Measurements from ENCODE around the gene TREX2. TPM values are rescaled to one million over a fixed set of nuclear protein-coding genes. Genes with fewer than 3 reads are reported as not detected.

TREX2 gene
- total RNA-seq, 5 donors from 2014 or later (not counting 1 experiment from before 2014, with no cell fraction given): 2.4 to 6.3 (median 5.4) TPM

DNA sequence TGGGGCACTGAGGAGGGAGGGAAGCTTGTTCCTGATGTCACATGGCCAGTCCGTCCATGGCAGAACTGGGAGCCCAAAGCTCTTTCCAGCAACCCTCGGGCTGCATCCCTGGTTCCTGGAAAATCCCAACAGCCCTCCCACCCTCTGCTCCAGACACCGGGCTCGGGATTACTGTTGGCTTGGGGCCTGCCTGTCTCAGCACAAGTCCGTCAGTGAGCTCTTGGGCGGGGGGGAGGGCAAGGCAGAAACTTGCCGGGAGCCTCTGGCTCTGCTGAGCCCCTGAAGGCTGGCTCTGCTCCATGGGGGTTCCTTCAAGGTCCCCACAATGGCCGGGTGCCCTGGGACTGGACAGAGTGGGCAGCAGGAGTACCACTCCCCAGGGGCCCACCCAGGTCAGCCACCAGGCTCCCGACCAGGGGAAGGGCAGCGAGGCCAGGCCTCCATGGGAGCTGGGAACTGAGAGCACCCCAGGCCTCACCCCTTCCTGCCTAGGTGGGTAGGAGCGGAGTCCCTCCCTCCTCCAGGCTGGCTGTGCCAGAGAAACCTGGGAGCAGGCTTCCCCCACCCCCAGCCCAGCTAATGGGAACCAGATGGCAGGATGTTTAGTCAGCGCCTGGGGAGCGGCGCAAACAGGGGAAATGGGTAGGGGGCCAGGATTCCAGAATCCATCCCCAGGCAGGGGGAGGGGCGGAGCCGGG lies 31.0 kb upstream of the TREX2 start:
- Mint-ChIP-seq H3K9me3 (no peaks in the 10 kb centered on the region), H3K27me3 (no peaks in the 10 kb centered on the region), H3K27ac (no peak overlapping the region), H3K36me3 (no peaks in the 10 kb centered on the region), H3K4me3 (no peak overlapping the region), H3K4me1 (peaks cover 5 to 12% (median 9%) of the 10 kb centered on the region in 3 donors)
- H3K27me3 ChIP-seq (replicated peaks in 1 of 2; ENCODE audit: control insufficient read depth in 2 of 2, extremely low read depth in 1 of 2, insufficient read depth in 2 of 2, low read length in 1 of 2): peaks cover 0 to 3% of the 10 kb centered on the region in 2 experiments
- no peaks in the 10 kb centered on the region for H3K36me3 ChIP-seq (ENCODE audit: control insufficient read depth in 2 of 2, extremely low read depth in 1 of 2, insufficient read depth in 1 of 2, low read length in 1 of 2)
- CTCF ChIA-PET: interaction anchor here (0.6 kb wide), 2 partner anchors 540 to 546 kb away, joined by 3 to 9 read pairs; no protein-coding TSS in a partner anchor
- POLR2A ChIA-PET: no interaction called here
- no peaks in the 10 kb centered on the region for H3K9me3 ChIP-seq
- WGBS (ENCODE audit: insufficient coverage): 80% methylated on average over 1 of the region's 16 CpGs
- DNase-seq (no peak), ATAC-seq (replicated peaks in 1 of 4) (no peak)
- H3K27ac ChIP-seq (ENCODE audit: low read length): no peak overlapping the region
- no peak overlapping the region for H3K4me3 ChIP-seq (ENCODE audit: control insufficient read depth in 1 of 2, extremely low read depth in 1 of 2, low read length in 1 of 2)
- peaks cover 4 to 16% of the 10 kb centered on the region in 2 experiments for H3K4me1 ChIP-seq (ENCODE audit: control insufficient read depth in 1 of 2, extremely low read depth in 1 of 2, insufficient read depth in 2 of 2, low read length in 2 of 2)

GRCh38 chrX:153475751-153476281 lies 30.0 kb upstream of the TREX2 start:
- peaks cover 4 to 23% of the 10 kb centered on the region in 2 experiments for H3K4me1 ChIP-seq (ENCODE audit: control insufficient read depth in 1 of 2, extremely low read depth in 1 of 2, insufficient read depth in 2 of 2, low read length in 2 of 2)
- H3K36me3 ChIP-seq (ENCODE audit: control insufficient read depth in 2 of 2, extremely low read depth in 1 of 2, insufficient read depth in 1 of 2, low read length in 1 of 2): no peaks in the 10 kb centered on the region
- ChIA-PET POLR2A (no interaction called here), CTCF (interaction anchor here in 1 of 2 donors (0.7 kb wide), 1 partner anchor 44 kb away, joined by 3 read pairs; no protein-coding TSS in a partner anchor)
- Mint-ChIP-seq H3K36me3 (no peaks in the 10 kb centered on the region), H3K9me3 (no peaks in the 10 kb centered on the region), H3K27me3 (no peaks in the 10 kb centered on the region), H3K27ac (peak overlapping the region in 1 of 2 donors; percentile 39), H3K4me1 (peaks cover 5 to 17% (median 15%) of the 10 kb centered on the region in 3 donors), H3K4me3 (peak overlapping the region in 2 of 3 donors; percentile 28 to 54)
- no peak for DNase-seq
- no peak overlapping the region for H3K27ac ChIP-seq (ENCODE audit: low read length)
- H3K27me3 ChIP-seq (replicated peaks in 1 of 2; ENCODE audit: control insufficient read depth in 2 of 2, extremely low read depth in 1 of 2, insufficient read depth in 2 of 2, low read length in 1 of 2): peaks cover 0 to 3% of the 10 kb centered on the region in 2 experiments
- ATAC-seq (replicated peaks in 1 of 4): no peak
- no peak overlapping the region for H3K4me3 ChIP-seq (ENCODE audit: control insufficient read depth in 1 of 2, extremely low read depth in 1 of 2, low read length in 1 of 2)
- H3K9me3 ChIP-seq: no peaks in the 10 kb centered on the region
- WGBS (ENCODE audit: insufficient coverage): 93% methylated on average over 3 of the region's 11 CpGs

GRCh38 chrX:153475271-153475670 lies 29.4 kb upstream of the TREX2 start:
- H3K9me3 Mint-ChIP-seq: no peaks in the 10 kb centered on the region
- no peaks in the 10 kb centered on the region for H3K27me3 Mint-ChIP-seq
- DNase-seq (no peak), ATAC-seq (replicated peaks in 1 of 4) (no peak)
- H3K4me1 Mint-ChIP-seq: peaks cover 5 to 17% (median 16%) of the 10 kb centered on the region in 3 donors
- H3K27me3 ChIP-seq (replicated peaks in 1 of 2; ENCODE audit: control insufficient read depth in 2 of 2, extremely low read depth in 1 of 2, insufficient read depth in 2 of 2, low read length in 1 of 2): peaks cover 0 to 3% of the 10 kb centered on the region in 2 experiments
- WGBS (ENCODE audit: insufficient coverage): 80% methylated on average over 1 of the region's 7 CpGs
- peaks cover 4 to 24% of the 10 kb centered on the region in 2 experiments for H3K4me1 ChIP-seq (ENCODE audit: control insufficient read depth in 1 of 2, extremely low read depth in 1 of 2, insufficient read depth in 2 of 2, low read length in 2 of 2)
- POLR2A ChIA-PET: no interaction called here
- CTCF ChIA-PET: no interaction called here
- peak overlapping the region in 1 of 3 donors; percentile 54 for H3K4me3 Mint-ChIP-seq
- no peak overlapping the region for H3K27ac ChIP-seq (ENCODE audit: low read length)
- no peaks in the 10 kb centered on the region for H3K36me3 Mint-ChIP-seq
- no peaks in the 10 kb centered on the region for H3K9me3 ChIP-seq
- H3K4me3 ChIP-seq (ENCODE audit: control insufficient read depth in 1 of 2, extremely low read depth in 1 of 2, low read length in 1 of 2): peak overlapping the region; percentile 34 to 38
- H3K27ac Mint-ChIP-seq: peak overlapping the region in 1 of 2 donors; percentile 39
- no peaks in the 10 kb centered on the region for H3K36me3 ChIP-seq (ENCODE audit: control insufficient read depth in 2 of 2, extremely low read depth in 1 of 2, insufficient read depth in 1 of 2, low read length in 1 of 2)

- H3K4me1 Mint-ChIP-seq: peaks cover 5 to 17% (median 16%) of the 10 kb centered on the region in 3 donors
- ATAC-seq (replicated peaks in 1 of 4) (no peak), DNase-seq (peak in 32 of 35 experiments; percentile 10 to 66 (median 31))
- peaks cover 4 to 27% of the 10 kb centered on the region in 2 experiments for H3K4me1 ChIP-seq (ENCODE audit: control insufficient read depth in 1 of 2, extremely low read depth in 1 of 2, insufficient read depth in 2 of 2, low read length in 2 of 2)
- H3K27me3 Mint-ChIP-seq: no peaks in the 10 kb centered on the region
- H3K36me3 ChIP-seq (ENCODE audit: control insufficient read depth in 2 of 2, extremely low read depth in 1 of 2, insufficient read depth in 1 of 2, low read length in 1 of 2): no peaks in the 10 kb centered on the region
- no peak overlapping the region for H3K27ac Mint-ChIP-seq
- H3K27ac ChIP-seq (ENCODE audit: low read length): no peak overlapping the region
- no peaks in the 10 kb centered on the region for H3K9me3 Mint-ChIP-seq
- ChIA-PET POLR2A (no interaction called here), CTCF (no interaction called here)
- 1% methylated on average over 46 of the region's 59 CpGs for WGBS (ENCODE audit: insufficient coverage)
- peak overlapping the region; percentile 34 to 38 for H3K4me3 ChIP-seq (ENCODE audit: control insufficient read depth in 1 of 2, extremely low read depth in 1 of 2, low read length in 1 of 2)
- H3K36me3 Mint-ChIP-seq: no peaks in the 10 kb centered on the region
- H3K9me3 ChIP-seq: no peaks in the 10 kb centered on the region
- H3K27me3 ChIP-seq (replicated peaks in 1 of 2; ENCODE audit: control insufficient read depth in 2 of 2, extremely low read depth in 1 of 2, insufficient read depth in 2 of 2, low read length in 1 of 2): peaks cover 0 to 3% of the 10 kb centered on the region in 2 experiments
- H3K4me3 Mint-ChIP-seq: peak overlapping the region in 1 of 3 donors; percentile 54
These were observed 28.9 kb upstream of the TREX2 start for GRCh38 chrX:153474718-153475117.

DNA sequence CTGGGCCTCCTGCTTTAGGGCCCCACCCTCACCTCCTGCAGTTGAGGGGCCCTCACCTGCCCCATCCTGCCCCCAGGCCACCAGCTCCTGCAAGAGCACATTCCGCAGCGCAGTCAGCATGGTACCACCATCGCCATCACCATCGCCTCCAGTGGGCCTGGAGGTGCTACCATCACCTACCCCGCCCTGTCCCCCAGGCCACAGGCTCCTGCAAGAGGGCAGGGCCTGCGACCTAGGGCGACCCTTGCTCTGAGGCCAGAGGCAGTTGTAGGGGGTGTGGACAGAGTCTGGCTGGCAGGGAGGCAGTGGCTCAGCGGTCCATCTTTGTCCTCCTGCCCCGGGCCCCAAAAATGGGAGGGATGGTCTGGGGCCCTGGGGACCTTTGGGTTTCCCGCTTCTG lies 28.4 kb upstream of the TREX2 start:
- H3K27ac ChIP-seq (ENCODE audit: low read length): no peak overlapping the region
- no peaks in the 10 kb centered on the region for H3K27me3 Mint-ChIP-seq
- no peak overlapping the region for H3K4me3 ChIP-seq (ENCODE audit: control insufficient read depth in 1 of 2, extremely low read depth in 1 of 2, low read length in 1 of 2)
- H3K9me3 ChIP-seq: no peaks in the 10 kb centered on the region
- H3K27ac Mint-ChIP-seq: peak overlapping the region; percentile 31 to 39
- H3K27me3 ChIP-seq (replicated peaks in 1 of 2; ENCODE audit: control insufficient read depth in 2 of 2, extremely low read depth in 1 of 2, insufficient read depth in 2 of 2, low read length in 1 of 2): peaks cover 0 to 3% of the 10 kb centered on the region in 2 experiments
- H3K9me3 Mint-ChIP-seq: no peaks in the 10 kb centered on the region
- H3K36me3 ChIP-seq (ENCODE audit: control insufficient read depth in 2 of 2, extremely low read depth in 1 of 2, insufficient read depth in 1 of 2, low read length in 1 of 2): no peaks in the 10 kb centered on the region
- H3K36me3 Mint-ChIP-seq: no peaks in the 10 kb centered on the region
- WGBS (ENCODE audit: insufficient coverage): 100% methylated on average over 2 of the region's 10 CpGs
- H3K4me1 Mint-ChIP-seq: peaks cover 5 to 20% (median 17%) of the 10 kb centered on the region in 3 donors
- peak overlapping the region; percentile 34 to 54 (median 39) for H3K4me3 Mint-ChIP-seq
- ChIA-PET POLR2A (interaction anchor here in 1 of 2 donors (0.7 kb wide), 1 partner anchor 1360 kb away, joined by 3 read pairs; the partner anchor contains the start of gene SMIM9), CTCF (no interaction called here)
- peaks cover 4 to 32% of the 10 kb centered on the region in 2 experiments for H3K4me1 ChIP-seq (ENCODE audit: control insufficient read depth in 1 of 2, extremely low read depth in 1 of 2, insufficient read depth in 2 of 2, low read length in 2 of 2)
- no peak for ATAC-seq (replicated peaks in 1 of 4)
- DNase-seq: peak in 1 of 35 experiments; percentile 5

DNA sequence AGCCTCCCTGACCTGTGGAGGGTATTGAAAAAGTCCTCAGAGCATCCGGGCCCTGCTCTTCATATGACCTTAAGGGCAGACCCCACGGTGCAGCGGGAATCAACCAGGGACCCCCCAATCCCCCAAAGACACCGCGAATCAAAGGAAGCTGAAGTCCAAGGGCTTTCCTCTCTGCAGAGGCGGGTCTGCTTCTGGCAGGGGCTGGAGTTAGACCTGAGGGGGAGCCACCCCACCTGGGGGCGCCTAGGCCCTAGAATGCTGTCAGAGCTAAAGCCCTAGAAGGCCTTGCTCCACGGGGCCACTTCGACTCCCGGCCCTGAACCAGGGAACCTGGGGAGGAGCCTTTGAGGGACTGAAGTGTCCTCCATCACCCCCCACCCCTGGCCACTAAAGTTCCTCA lies 27.3 kb upstream of the TREX2 start:
- ChIA-PET POLR2A (no interaction called here), CTCF (interaction anchor here in 1 of 2 donors (1.1 kb wide), 1 partner anchor 11 kb away, joined by 4 read pairs; no protein-coding TSS in a partner anchor)
- Histone ChIP-seq H3K36me3 (ENCODE audit: control insufficient read depth in 2 of 2, extremely low read depth in 1 of 2, insufficient read depth in 1 of 2, low read length in 1 of 2) (peaks cover 0 to 3% of the 10 kb centered on the region in 2 donors), H3K27ac (ENCODE audit: low read length) (no peak overlapping the region), H3K9me3 (no peaks in the 10 kb centered on the region), H3K27me3 (replicated peaks in 1 of 2; ENCODE audit: control insufficient read depth in 2 of 2, extremely low read depth in 1 of 2, insufficient read depth in 2 of 2, low read length in 1 of 2) (peaks cover 0 to 3% of the 10 kb centered on the region in 2 experiments), H3K4me3 (ENCODE audit: control insufficient read depth in 1 of 2, extremely low read depth in 1 of 2, low read length in 1 of 2) (no peak overlapping the region), H3K4me1 (ENCODE audit: control insufficient read depth in 1 of 2, extremely low read depth in 1 of 2, insufficient read depth in 2 of 2, low read length in 2 of 2) (peaks cover 4 to 43% of the 10 kb centered on the region in 2 experiments)
- peak overlapping the region; percentile 64 to 79 for H3K27ac Mint-ChIP-seq
- no peaks in the 10 kb centered on the region for H3K36me3 Mint-ChIP-seq
- no CpG with 5 or more reads among the region's 10 CpGs for WGBS (ENCODE audit: insufficient coverage)
- H3K9me3 Mint-ChIP-seq: no peaks in the 10 kb centered on the region
- H3K4me1 Mint-ChIP-seq: peaks cover 5 to 24% (median 23%) of the 10 kb centered on the region in 3 donors
- H3K4me3 Mint-ChIP-seq: peak overlapping the region in 2 of 3 donors; percentile 40 to 51
- DNase-seq (no peak), ATAC-seq (replicated peaks in 1 of 4) (no peak)
- H3K27me3 Mint-ChIP-seq: no peaks in the 10 kb centered on the region

Data from T-cell (primary cell).